ENCODE results near the gene FRMD8. TPM values are rescaled to one million over a fixed set of nuclear protein-coding genes. Genes with fewer than 3 reads are reported as not detected.
A peak's percentile ranks its signal among the peaks of the same experiment; 100 is the strongest.

The FRMD8 gene
- total RNA-seq, 2 donors from 2014 or later, result 36.1 to 106 TPM

DNA sequence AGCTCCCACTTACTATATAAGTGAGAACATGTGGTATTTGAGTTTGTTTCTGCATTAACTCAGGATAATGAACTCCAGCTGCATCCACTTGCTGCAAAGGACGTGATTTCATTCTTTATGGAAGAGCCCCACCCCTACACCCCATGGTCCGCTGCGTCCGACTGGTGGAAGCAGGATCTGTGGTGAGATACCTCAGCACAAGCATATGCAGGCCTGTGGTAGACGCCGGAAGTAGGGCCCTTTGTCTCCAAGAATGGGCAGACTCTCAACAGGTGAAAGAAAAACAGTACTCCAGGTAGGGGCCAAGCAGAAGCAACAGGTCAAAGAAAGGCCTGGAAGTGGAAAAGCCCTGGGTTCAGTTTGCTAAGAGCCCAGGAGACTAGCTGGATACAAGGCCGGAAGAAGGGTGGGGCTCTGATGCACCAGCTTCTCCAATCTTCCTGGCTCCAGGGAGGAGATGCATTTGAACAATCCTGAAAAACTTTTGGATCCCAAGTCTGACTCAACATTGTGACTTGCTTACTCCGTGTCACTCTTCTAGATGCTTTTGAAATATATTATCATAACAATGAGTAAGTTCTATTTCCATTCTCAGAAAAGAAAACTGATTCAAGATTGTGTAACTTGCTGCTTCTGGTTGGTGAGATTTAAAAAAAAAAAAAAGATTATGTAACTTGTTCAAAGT is 66.5 kb downstream of the FRMD8 start:
- no peak overlapping the region for H3K4me3 ChIP-seq
- intact Hi-C loops (cut with DNase I), result no loop called here
- H3K27me3 ChIP-seq (replicated peaks; ENCODE audit: insufficient read depth), result no peaks in the 10 kb centered on the region
- no peak for TF ChIP-seq CTCF (IDR thresholded peaks at IDR 0.05)
- TF ChIP-seq POLR2AphosphoS5 (IDR thresholded peaks at IDR 0.05), result no peak
- TF ChIP-seq POLR2A (IDR thresholded peaks at IDR 0.05), result no peak
- DNase-seq (ENCODE audit: low spot score), result no peak
- no peaks in the 10 kb centered on the region for H3K9me3 ChIP-seq
- H3K36me3 ChIP-seq, result no peaks in the 10 kb centered on the region
- WGBS, result 60% methylated on average over 8 of the region's 8 CpGs
- no peaks in the 10 kb centered on the region for H3K4me1 ChIP-seq (replicated peaks)
- H3K27ac ChIP-seq, result no peak overlapping the region

- WGBS, result 68% methylated on average over 10 of the region's 10 CpGs
- Histone ChIP-seq H3K4me1 (replicated peaks) (no peaks in the 10 kb centered on the region), H3K9me3 (no peaks in the 10 kb centered on the region), H3K27ac (peak overlapping the region; percentile 73 to 87), H3K36me3 (no peaks in the 10 kb centered on the region), H3K27me3 (replicated peaks; ENCODE audit: insufficient read depth) (no peaks in the 10 kb centered on the region), H3K4me3 (peak overlapping the region; percentile 34 to 39)
- TF ChIP-seq POLR2AphosphoS5 (IDR thresholded peaks at IDR 0.05) (no peak), POLR2A (IDR thresholded peaks at IDR 0.05) (no peak), CTCF (IDR thresholded peaks at IDR 0.05) (no peak)
- no peak for DNase-seq (ENCODE audit: low spot score)
- intact Hi-C loops (cut with DNase I), result no loop called here
Observed at GRCh38 chr11:65454311-65454695, 67.9 kb downstream of the FRMD8 start.

- intact Hi-C loops (cut with DNase I), result no loop called here
- Histone ChIP-seq H3K27me3 (replicated peaks; ENCODE audit: insufficient read depth) (no peaks in the 10 kb centered on the region), H3K4me1 (replicated peaks) (no peaks in the 10 kb centered on the region), H3K36me3 (no peaks in the 10 kb centered on the region), H3K9me3 (no peaks in the 10 kb centered on the region), H3K4me3 (peak overlapping the region; percentile 34 to 39), H3K27ac (peak overlapping the region; percentile 73 to 87)
- peak; percentile 88 for DNase-seq (ENCODE audit: low spot score)
- 5% methylated on average over 47 of the region's 47 CpGs for WGBS
- no peak for TF ChIP-seq CTCF (IDR thresholded peaks at IDR 0.05)
- TF ChIP-seq POLR2AphosphoS5 (IDR thresholded peaks at IDR 0.05), result peak; percentile 87
- peak; percentile 84 for TF ChIP-seq POLR2A (IDR thresholded peaks at IDR 0.05)
Observed at GRCh38 chr11:65454696-65455456, 68.4 kb downstream of the FRMD8 start.

GRCh38 chr11:65456418-65456817 is 70.0 kb downstream of the FRMD8 start:
- Histone ChIP-seq H3K27ac (no peak overlapping the region), H3K27me3 (replicated peaks; ENCODE audit: insufficient read depth) (no peaks in the 10 kb centered on the region), H3K9me3 (no peaks in the 10 kb centered on the region), H3K4me3 (no peak overlapping the region), H3K36me3 (no peaks in the 10 kb centered on the region), H3K4me1 (replicated peaks) (no peaks in the 10 kb centered on the region)
- intact Hi-C loops (cut with DNase I), result no loop called here
- no peak for DNase-seq (ENCODE audit: low spot score)
- TF ChIP-seq CTCF (IDR thresholded peaks at IDR 0.05), result no peak
- no peak for TF ChIP-seq POLR2AphosphoS5 (IDR thresholded peaks at IDR 0.05)
- no peak for TF ChIP-seq POLR2A (IDR thresholded peaks at IDR 0.05)
- 96% methylated on average over 3 of the region's 3 CpGs for WGBS
